ENCODE data around the gene ZNF444. TPM values are rescaled to one million over a fixed set of nuclear protein-coding genes. Genes with fewer than 3 reads are reported as not detected.
"Not testable (repeated sequence)": the region's sequence is repeated elsewhere in the genome, so short reads cannot be mapped to it uniquely, and the experiment has no call there.

ZNF444 gene
- polyA plus RNA-seq, 1 experiment: 9.9 TPM

DNA sequence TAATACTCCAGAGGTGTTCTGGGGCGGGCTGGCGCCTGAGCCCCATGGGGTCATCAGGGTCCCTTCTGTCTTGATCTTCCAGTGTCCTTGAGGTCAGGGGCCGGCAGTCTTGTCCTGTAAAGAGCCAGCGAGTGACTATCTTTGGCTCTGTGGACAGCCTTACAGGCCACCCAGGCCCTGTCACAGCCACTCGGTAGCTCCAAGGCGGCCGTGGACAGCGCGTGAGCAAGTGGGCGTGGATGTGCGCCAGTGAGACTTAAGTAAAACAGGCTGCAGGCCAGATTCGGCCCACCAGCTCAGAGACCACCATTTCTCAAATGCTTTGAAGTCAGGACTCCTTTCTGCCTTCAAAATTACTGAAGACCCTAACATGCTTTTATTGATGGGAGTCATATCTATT, 3.7 kb downstream of the ZNF444 start:
- POLR2A ChIA-PET: no interaction called here
- H3K27ac ChIP-seq (ENCODE audit: low read depth, low read length): no peak overlapping the region
- no peaks in the 10 kb centered on the region; the same call in 1 of the 2 replicates for H3K9me3 ChIP-seq (ENCODE audit: control insufficient read depth, insufficient read depth, low read length)
- H3K27me3 ChIP-seq (ENCODE audit: control insufficient read depth, insufficient read depth, low read length): no peaks in the 10 kb centered on the region
- CTCF ChIA-PET: interaction anchor here (0.8 kb wide), 1 partner anchor 12 kb away, joined by 3 read pairs; no protein-coding TSS in a partner anchor
- no peak overlapping the region for H3K4me3 ChIP-seq (ENCODE audit: low read depth, low read length)
- DNase-seq (ENCODE audit: low read depth, low spot score): no peak
- TF ChIP-seq, protein P1, sequence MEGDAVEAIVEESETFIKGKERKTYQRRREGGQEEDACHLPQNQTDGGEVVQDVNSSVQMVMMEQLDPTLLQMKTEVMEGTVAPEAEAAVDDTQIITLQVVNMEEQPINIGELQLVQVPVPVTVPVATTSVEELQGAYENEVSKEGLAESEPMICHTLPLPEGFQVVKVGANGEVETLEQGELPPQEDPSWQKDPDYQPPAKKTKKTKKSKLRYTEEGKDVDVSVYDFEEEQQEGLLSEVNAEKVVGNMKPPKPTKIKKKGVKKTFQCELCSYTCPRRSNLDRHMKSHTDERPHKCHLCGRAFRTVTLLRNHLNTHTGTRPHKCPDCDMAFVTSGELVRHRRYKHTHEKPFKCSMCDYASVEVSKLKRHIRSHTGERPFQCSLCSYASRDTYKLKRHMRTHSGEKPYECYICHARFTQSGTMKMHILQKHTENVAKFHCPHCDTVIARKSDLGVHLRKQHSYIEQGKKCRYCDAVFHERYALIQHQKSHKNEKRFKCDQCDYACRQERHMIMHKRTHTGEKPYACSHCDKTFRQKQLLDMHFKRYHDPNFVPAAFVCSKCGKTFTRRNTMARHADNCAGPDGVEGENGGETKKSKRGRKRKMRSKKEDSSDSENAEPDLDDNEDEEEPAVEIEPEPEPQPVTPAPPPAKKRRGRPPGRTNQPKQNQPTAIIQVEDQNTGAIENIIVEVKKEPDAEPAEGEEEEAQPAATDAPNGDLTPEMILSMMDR (IDR thresholded peaks at IDR 0.05; ENCODE audit: low read depth, low read length): no peak

DNA sequence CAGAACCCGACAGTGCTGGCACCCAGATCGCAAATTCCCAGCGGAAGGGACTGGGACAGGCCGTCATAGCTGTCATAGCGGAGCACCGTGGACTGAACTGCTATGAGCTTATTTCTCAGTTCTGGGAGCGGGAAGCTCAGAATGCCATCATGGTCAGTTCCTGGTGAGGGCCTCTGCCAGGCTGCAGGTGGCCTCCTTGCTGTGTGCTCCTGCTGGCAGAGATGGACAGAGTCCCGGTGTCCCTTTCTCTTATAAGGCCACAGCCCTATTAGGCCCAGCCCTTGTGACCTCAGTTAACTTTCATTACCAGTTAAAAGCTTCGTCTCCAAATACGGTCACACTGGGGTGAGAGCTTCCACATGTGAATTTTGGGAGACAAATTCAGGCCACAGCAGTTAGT, 4.6 kb downstream of the ZNF444 start:
- CTCF ChIA-PET: interaction anchor here (0.8 to 1.0 kb wide), 2 partner anchors 13 to 164 kb away, joined by 3 read pairs; no protein-coding TSS in a partner anchor
- Histone ChIP-seq H3K4me3 (ENCODE audit: low read depth, low read length) (no peak overlapping the region), H3K27ac (ENCODE audit: low read depth, low read length) (no peak overlapping the region), H3K9me3 (ENCODE audit: control insufficient read depth, insufficient read depth, low read length) (no peaks in the 10 kb centered on the region; the same call in 1 of the 2 replicates), H3K27me3 (ENCODE audit: control insufficient read depth, insufficient read depth, low read length) (no peaks in the 10 kb centered on the region)
- TF ChIP-seq, protein P1 (IDR thresholded peaks at IDR 0.05; ENCODE audit: low read depth, low read length): no peak
- POLR2A ChIA-PET: no interaction called here
- no peak for DNase-seq (ENCODE audit: low read depth, low spot score)

DNA sequence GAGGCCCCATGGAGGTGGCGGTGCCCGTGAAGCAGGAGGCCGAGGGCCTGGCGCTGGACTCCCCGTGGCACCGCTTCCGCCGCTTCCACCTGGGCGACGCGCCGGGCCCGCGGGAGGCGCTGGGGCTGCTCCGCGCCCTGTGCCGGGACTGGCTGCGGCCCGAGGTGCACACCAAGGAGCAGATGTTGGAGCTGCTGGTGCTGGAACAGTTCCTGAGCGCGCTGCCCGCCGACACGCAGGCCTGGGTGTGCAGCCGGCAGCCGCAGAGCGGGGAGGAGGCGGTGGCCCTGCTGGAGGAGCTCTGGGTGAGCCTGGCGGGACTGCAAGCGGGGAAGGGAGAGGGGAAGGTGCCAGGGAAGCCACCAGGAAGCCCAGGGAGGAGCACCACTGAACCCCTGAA, 5.8 kb downstream of the ZNF444 start:
- no peak overlapping the region for H3K27ac ChIP-seq (ENCODE audit: low read depth, low read length)
- H3K4me3 ChIP-seq (ENCODE audit: low read depth, low read length): no peak overlapping the region
- DNase-seq (ENCODE audit: low read depth, low spot score): no peak
- ChIA-PET CTCF (no interaction called here), POLR2A (no interaction called here)
- H3K9me3 ChIP-seq (ENCODE audit: control insufficient read depth, insufficient read depth, low read length): no peaks in the 10 kb centered on the region; the same call in 1 of the 2 replicates
- TF ChIP-seq, protein P1 (IDR thresholded peaks at IDR 0.05; ENCODE audit: low read depth, low read length): no peak
- H3K27me3 ChIP-seq (ENCODE audit: control insufficient read depth, insufficient read depth, low read length): no peaks in the 10 kb centered on the region

DNA sequence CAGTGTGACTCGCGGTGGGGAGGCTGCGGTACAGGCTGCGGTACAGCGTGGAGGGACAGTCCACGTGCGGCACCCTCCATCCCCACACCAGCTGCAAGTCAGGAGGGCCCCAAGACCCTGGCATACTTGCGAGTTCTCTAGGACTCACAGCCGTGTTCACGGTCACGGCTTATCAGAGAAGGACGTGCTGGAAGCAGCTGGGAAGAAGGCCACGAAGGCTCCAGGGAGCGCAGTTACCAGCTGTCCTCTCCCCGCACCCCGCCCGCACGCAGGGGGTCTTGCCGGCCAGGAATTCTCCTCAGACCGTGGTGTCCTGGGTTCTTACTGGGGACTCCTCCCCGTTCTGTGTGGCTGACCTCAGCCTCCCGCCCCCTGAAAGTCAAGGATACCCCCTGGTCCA, 6.2 kb downstream of the ZNF444 start:
- DNase-seq (ENCODE audit: low read depth, low spot score): no peak
- no peak overlapping the region for H3K4me3 ChIP-seq (ENCODE audit: low read depth, low read length)
- H3K27me3 ChIP-seq (ENCODE audit: control insufficient read depth, insufficient read depth, low read length): no peaks in the 10 kb centered on the region
- no peaks in the 10 kb centered on the region; the same call in 1 of the 2 replicates for H3K9me3 ChIP-seq (ENCODE audit: control insufficient read depth, insufficient read depth, low read length)
- ChIA-PET POLR2A (no interaction called here), CTCF (no interaction called here)
- no peak overlapping the region for H3K27ac ChIP-seq (ENCODE audit: low read depth, low read length)
- TF ChIP-seq, protein P1 (IDR thresholded peaks at IDR 0.05; ENCODE audit: low read depth, low read length): no peak

- Histone ChIP-seq H3K9me3 (ENCODE audit: control insufficient read depth, insufficient read depth, low read length) (no peaks in the 10 kb centered on the region; the same call in 1 of the 2 replicates), H3K4me3 (ENCODE audit: low read depth, low read length) (no peak overlapping the region), H3K27ac (ENCODE audit: low read depth, low read length) (no peak overlapping the region), H3K27me3 (ENCODE audit: control insufficient read depth, insufficient read depth, low read length) (no peaks in the 10 kb centered on the region)
- DNase-seq (ENCODE audit: low read depth, low spot score): no peak
- POLR2A ChIA-PET: no interaction called here
- TF ChIP-seq, protein P1 (IDR thresholded peaks at IDR 0.05; ENCODE audit: low read depth, low read length): no peak
- CTCF ChIA-PET: no interaction called here
Observed at GRCh38 chr19:56148096-56148495, 7.0 kb downstream of the ZNF444 start.

GRCh38 chr19:56148955-56149655, 8.0 kb downstream of the ZNF444 start:
- CTCF ChIA-PET; H3K9me3 ChIP-seq (ENCODE audit: control insufficient read depth, insufficient read depth, low read length); POLR2A ChIA-PET; H3K27me3 ChIP-seq (ENCODE audit: control insufficient read depth, insufficient read depth, low read length); H3K4me3 ChIP-seq (ENCODE audit: low read depth, low read length); H3K27ac ChIP-seq (ENCODE audit: low read depth, low read length); DNase-seq (ENCODE audit: low read depth, low spot score): not testable (repeated sequence)
